K562 (cell line): ENCODE results near the gene TFE3.

Experiments
- BMI1 ChIP-seq: fragments of 150-350 bp; IDR thresholded peaks from 2 replicates; pipeline ENCODE4 v1.6.1; 2014; ENCODE audit warnings: low read length
- EP300 ChIP-seq: IDR thresholded peaks from 2 replicates; pipeline ENCODE4 v1.6.1; 2012; ENCODE audit warnings: low read length, improper control_type of control experiment
- EZH2 ChIP-seq: IDR thresholded peaks from 2 replicates; pipeline ENCODE4 v1.6.1; 2012; ENCODE audit warnings: low read depth, mild to moderate bottlenecking, inconsistent platforms, low read length, borderline replicate concordance
- FOXA1 ChIP-seq: fragments of 450-650 bp; IDR thresholded peaks from 2 replicates; pipeline ENCODE4 v1.6.1; 2016; ENCODE audit warnings: mild to moderate bottlenecking, borderline replicate concordance
- GABPA ChIP-seq: fragments of 200-800 bp; sonication (Bioruptor generic); conservative IDR thresholded peaks from 2 replicates; pipeline ENCODE4 v1.6.1; 2016; ENCODE audit warnings: low read depth, missing genetic modification characterization, missing compliant biosample characterization
- NFIC ChIP-seq: fragments of 450-650 bp; IDR thresholded peaks from 2 replicates; pipeline ENCODE4 v1.6.1; 2017; ENCODE audit warnings: mild to moderate bottlenecking, inconsistent platforms
- NRF1 ChIP-seq, 2 experiments: fragments of 450-650 bp; IDR thresholded peaks in 1 of 2; conservative IDR thresholded peaks in 1 of 2; 2 replicates each; pipeline ENCODE4 v1.6.1; 2014; ENCODE audit warnings: mild to moderate bottlenecking in 2 of 2
- RAD21 ChIP-seq, 2 experiments: fragments of 250-450 bp in 1 of 2; fragments of 450-650 bp in 1 of 2; sonication (Bioruptor Pico) in 1 of 2; formaldehyde crosslinking in 1 of 2; IDR thresholded peaks in 1 of 2; conservative IDR thresholded peaks in 1 of 2; 2 replicates each; pipeline versions ENCODE4 v1.4.0 to v1.8.0; 2020 to 2022; ENCODE audit warnings: mild to moderate bottlenecking in 2 of 2, moderate library complexity in 1 of 2
- RFX5 ChIP-seq: IDR thresholded peaks from 2 replicates; pipeline ENCODE4 v1.6.1; 2011; ENCODE audit warnings: low read depth, mild to moderate bottlenecking, improper control_type of control experiment, low read length
- ZNF444 ChIP-seq: fragments of 250-450 bp; sonication (Bioruptor Pico); IDR thresholded peaks from 2 replicates; pipeline ENCODE4 v1.4.0; 2020; ENCODE audit warnings: mild to moderate bottlenecking, moderate library complexity
- TF ChIP-seq, protein P1 (sequence below): fragments of 200-800 bp; sonication (Bioruptor generic); IDR thresholded peaks from 2 replicates; pipeline ENCODE4 v1.6.1; 2016; ENCODE audit warnings: missing genetic modification characterization, missing compliant biosample characterization
- TF ChIP-seq, protein P2 (sequence below): sonication (generic); formaldehyde crosslinking; IDR thresholded peaks from 2 replicates; pipeline ENCODE4 v1.8.0; 2022; ENCODE audit warnings: missing genetic modification reagents, mild to moderate bottlenecking, borderline replicate concordance
- TF ChIP-seq, protein P3 (sequence below), 3 experiments: IDR thresholded peaks in 2 of 3; conservative IDR thresholded peaks in 1 of 3; 2 replicates each; pipeline ENCODE4 v1.5.1; 2011 to 2012; ENCODE audit warnings: low read length in 3 of 3, mild to moderate bottlenecking in 3 of 3, control low read depth in 2 of 3, improper control_type of control experiment in 1 of 3, inconsistent platforms in 1 of 3, low read depth in 1 of 3, mixed read lengths in 1 of 3, moderate library complexity in 1 of 3; ENCODE audit not compliant: insufficient read depth in 2 of 3
- TF ChIP-seq, protein P4 (sequence below): fragments of 250-450 bp; sonication (Bioruptor Pico); IDR thresholded peaks from 2 replicates; pipeline ENCODE4 v1.4.0; 2020; ENCODE audit warnings: mild to moderate bottlenecking, moderate library complexity

DNA sequence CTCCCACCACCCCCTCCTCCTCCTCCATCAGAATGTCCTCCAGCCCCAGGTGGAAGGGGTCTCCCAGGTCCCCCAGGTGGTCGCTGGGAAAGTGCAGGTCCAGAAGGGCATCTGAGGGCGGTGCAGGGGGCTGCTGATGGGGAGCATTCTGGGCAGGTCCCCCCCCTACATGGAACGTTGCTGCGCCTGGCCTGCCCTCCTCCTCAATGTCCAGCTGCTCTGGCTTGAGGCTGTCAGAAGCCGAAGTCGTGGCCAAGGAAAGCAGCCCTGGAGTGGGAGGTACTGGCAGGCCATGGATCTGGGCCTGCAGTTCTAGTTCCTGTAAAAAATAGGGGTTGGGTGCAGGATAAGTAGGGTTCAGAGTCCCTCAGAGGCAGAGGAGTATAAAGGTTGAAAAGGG lies 12.9 kb downstream of the TFE3 start:
- TF ChIP-seq BMI1 (no peak), EP300 (no peak), NFIC (no peak), ZNF444 (CRISPR knock-in tag) (no peak), RFX5 (no peak), GABPA (tag) (no peak), EZH2 (no peak), NRF1 (conservative IDR thresholded peaks at IDR 0.05 in 1 of 2, IDR thresholded peaks at IDR 0.05 in 1 of 2) (no peak), RAD21 (CRISPR knock-in tag; conservative IDR thresholded peaks at IDR 0.05 in 1 of 2, IDR thresholded peaks at IDR 0.05 in 1 of 2) (no peak), FOXA1 (no peak)
- TF ChIP-seq, protein P1, sequence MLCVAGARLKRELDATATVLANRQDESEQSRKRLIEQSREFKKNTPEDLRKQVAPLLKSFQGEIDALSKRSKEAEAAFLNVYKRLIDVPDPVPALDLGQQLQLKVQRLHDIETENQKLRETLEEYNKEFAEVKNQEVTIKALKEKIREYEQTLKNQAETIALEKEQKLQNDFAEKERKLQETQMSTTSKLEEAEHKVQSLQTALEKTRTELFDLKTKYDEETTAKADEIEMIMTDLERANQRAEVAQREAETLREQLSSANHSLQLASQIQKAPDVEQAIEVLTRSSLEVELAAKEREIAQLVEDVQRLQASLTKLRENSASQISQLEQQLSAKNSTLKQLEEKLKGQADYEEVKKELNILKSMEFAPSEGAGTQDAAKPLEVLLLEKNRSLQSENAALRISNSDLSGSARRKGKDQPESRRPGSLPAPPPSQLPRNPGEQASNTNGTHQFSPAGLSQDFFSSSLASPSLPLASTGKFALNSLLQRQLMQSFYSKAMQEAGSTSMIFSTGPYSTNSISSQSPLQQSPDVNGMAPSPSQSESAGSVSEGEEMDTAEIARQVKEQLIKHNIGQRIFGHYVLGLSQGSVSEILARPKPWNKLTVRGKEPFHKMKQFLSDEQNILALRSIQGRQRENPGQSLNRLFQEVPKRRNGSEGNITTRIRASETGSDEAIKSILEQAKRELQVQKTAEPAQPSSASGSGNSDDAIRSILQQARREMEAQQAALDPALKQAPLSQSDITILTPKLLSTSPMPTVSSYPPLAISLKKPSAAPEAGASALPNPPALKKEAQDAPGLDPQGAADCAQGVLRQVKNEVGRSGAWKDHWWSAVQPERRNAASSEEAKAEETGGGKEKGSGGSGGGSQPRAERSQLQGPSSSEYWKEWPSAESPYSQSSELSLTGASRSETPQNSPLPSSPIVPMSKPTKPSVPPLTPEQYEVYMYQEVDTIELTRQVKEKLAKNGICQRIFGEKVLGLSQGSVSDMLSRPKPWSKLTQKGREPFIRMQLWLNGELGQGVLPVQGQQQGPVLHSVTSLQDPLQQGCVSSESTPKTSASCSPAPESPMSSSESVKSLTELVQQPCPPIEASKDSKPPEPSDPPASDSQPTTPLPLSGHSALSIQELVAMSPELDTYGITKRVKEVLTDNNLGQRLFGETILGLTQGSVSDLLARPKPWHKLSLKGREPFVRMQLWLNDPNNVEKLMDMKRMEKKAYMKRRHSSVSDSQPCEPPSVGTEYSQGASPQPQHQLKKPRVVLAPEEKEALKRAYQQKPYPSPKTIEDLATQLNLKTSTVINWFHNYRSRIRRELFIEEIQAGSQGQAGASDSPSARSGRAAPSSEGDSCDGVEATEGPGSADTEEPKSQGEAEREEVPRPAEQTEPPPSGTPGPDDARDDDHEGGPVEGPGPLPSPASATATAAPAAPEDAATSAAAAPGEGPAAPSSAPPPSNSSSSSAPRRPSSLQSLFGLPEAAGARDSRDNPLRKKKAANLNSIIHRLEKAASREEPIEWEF (CRISPR knock-in tag) = no peak
- TF ChIP-seq, protein P2, sequence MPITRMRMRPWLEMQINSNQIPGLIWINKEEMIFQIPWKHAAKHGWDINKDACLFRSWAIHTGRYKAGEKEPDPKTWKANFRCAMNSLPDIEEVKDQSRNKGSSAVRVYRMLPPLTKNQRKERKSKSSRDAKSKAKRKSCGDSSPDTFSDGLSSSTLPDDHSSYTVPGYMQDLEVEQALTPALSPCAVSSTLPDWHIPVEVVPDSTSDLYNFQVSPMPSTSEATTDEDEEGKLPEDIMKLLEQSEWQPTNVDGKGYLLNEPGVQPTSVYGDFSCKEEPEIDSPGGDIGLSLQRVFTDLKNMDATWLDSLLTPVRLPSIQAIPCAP = no peak
- TF ChIP-seq, protein P3, sequence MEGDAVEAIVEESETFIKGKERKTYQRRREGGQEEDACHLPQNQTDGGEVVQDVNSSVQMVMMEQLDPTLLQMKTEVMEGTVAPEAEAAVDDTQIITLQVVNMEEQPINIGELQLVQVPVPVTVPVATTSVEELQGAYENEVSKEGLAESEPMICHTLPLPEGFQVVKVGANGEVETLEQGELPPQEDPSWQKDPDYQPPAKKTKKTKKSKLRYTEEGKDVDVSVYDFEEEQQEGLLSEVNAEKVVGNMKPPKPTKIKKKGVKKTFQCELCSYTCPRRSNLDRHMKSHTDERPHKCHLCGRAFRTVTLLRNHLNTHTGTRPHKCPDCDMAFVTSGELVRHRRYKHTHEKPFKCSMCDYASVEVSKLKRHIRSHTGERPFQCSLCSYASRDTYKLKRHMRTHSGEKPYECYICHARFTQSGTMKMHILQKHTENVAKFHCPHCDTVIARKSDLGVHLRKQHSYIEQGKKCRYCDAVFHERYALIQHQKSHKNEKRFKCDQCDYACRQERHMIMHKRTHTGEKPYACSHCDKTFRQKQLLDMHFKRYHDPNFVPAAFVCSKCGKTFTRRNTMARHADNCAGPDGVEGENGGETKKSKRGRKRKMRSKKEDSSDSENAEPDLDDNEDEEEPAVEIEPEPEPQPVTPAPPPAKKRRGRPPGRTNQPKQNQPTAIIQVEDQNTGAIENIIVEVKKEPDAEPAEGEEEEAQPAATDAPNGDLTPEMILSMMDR (IDR thresholded peaks at IDR 0.05 in 2 of 3, conservative IDR thresholded peaks at IDR 0.05 in 1 of 3; ENCODE audit: insufficient read depth in 2 of 3, low read depth in 1 of 3, low read length in 3 of 3) = no peak
- TF ChIP-seq, protein P4, sequence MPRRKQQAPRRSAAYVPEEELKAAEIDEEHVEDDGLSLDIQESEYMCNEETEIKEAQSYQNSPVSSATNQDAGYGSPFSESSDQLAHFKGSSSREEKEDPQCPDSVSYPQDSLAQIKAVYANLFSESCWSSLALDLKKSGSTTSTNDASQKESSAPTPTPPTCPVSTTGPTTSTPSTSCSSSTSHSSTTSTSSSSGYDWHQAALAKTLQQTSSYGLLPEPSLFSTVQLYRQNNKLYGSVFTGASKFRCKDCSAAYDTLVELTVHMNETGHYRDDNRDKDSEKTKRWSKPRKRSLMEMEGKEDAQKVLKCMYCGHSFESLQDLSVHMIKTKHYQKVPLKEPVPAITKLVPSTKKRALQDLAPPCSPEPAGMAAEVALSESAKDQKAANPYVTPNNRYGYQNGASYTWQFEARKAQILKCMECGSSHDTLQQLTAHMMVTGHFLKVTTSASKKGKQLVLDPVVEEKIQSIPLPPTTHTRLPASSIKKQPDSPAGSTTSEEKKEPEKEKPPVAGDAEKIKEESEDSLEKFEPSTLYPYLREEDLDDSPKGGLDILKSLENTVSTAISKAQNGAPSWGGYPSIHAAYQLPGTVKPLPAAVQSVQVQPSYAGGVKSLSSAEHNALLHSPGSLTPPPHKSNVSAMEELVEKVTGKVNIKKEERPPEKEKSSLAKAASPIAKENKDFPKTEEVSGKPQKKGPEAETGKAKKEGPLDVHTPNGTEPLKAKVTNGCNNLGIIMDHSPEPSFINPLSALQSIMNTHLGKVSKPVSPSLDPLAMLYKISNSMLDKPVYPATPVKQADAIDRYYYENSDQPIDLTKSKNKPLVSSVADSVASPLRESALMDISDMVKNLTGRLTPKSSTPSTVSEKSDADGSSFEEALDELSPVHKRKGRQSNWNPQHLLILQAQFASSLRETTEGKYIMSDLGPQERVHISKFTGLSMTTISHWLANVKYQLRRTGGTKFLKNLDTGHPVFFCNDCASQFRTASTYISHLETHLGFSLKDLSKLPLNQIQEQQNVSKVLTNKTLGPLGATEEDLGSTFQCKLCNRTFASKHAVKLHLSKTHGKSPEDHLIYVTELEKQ (CRISPR knock-in tag) = no peak
